HG03139 (cell line): ENCODE measurements around the gene SP110.
A peak's percentile ranks its signal among the peaks of the same experiment; 100 is the strongest.
"Not testable (repeated sequence)": the region's sequence is repeated elsewhere in the genome, so short reads cannot be mapped to it uniquely, and the experiment has no call there.

Experiments
- ATAC-seq: cut with Tn5 transposase; IDR thresholded peaks from one replicate; pipeline ENCODE4 v1.9.1; 2021; ENCODE audit not compliant: unreplicated experiment

Gene SP110

DNA sequence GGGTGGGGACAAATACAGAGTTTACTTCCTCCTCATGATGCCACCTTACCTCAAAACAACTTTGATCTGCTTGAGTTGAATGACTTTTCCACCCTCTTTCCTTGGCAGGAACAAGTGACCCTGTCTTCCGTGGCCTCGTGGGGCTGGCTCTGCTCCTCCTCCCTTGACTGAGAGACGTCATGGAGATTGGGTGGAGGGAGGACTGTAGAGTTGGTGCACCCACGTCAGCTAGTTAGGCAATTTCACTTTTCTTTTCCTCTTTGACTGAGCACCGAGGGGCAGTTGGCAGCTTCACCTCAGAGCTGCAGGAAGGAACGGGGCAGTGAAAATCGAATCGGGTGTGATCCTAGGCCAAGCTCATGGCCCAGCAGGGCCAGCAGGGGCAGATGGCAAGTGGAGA, 5.7 kb upstream of the SP110 start, which contains the start of gene SP140:
SP140 (plus strand) TSS at position 251 of the 400 bp plus-strand sequence; CDS start at position 360, 109 bp downstream.
- ATAC-seq, result peak; percentile 75

DNA sequence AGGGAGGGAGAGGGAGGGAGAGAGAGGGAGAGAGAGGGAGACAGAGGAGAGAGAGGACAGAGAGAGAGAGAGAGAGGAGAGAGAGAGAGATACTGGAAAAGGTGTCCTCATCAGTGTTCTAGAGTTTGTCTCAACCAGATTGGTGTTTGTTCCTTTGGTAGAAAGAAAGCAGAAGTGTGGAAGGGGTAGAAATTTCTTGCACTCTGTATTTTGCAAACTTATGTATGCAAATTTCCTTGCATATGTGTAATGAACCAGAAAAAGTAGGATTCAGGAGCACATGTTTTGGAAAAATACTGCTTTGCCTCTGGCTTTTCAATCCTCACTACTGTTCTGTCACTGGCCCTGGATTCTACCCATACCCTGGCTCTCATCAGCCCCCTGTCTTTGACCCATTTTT, 4.7 kb upstream of the SP110 start:
- ATAC-seq, result no peak

DNA sequence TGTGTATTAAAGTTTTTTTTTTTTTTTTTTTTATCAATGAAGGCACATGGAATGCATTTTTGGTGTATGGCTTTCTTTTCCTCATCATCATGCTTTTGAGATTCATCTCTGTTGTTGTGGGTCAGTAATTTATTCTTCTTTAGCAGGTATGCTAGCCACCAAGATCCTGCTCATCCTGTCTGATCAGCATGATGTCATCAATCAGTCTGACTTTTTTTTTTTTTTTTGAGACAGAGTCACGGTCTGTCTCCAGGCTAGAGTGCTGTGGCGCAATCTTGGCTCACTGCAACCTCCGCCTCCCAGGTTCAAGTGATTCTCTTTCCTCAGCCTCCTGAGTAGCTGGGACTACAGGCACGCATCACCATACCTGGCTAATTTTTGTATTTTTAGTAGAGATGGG, 3.0 kb upstream of the SP110 start:
- ATAC-seq, result not testable (repeated sequence)

DNA sequence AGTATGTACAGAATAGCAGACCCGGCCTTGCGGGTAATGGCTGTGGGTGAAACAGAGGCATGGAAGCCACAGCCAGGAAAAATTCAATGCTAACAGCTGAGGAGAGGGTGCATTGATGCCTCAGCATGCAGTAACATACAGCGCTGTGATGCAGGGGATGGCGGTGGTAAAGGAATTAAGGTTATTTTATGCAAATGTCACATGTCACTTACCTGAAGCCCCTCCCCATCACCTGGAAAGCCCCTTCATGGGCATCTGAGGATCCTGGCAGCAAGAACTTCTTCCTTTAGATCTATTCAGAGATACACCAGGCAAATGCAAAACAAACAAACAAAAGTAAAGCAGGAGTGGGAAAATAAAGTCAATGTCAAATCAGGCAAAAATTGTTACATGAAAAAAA, 1.7 kb upstream of the SP110 start:
- no peak for ATAC-seq

DNA sequence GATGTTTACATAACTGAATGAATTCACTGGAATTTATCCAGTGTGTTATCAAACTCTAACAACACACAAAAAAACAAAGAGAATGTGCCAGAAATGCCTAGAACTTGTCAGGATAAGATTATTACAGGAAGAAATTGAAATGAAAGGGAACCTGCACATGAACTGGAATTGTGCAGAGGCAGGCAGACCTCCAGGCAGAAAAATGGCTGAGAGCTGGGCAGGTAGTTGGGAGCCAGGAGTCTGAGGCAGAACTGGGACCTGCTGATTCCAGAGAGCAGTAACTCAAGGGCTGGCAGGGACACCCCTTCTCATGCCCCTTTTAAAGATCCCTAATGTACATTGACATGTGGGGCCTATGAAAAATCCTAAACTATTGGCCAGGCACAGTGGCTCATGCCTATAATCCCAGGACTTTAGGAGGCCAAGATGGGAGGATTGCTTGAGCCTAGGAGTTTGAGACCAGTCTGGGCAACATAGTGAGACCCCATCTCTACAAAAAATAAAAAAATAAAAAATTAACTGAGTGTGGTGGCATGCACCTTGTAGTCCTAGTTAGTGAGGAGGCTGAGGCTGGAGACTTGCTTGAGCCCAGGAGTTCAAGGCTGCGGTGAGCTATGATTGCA, 674 bp upstream of the SP110 start:
- no peak for ATAC-seq

DNA sequence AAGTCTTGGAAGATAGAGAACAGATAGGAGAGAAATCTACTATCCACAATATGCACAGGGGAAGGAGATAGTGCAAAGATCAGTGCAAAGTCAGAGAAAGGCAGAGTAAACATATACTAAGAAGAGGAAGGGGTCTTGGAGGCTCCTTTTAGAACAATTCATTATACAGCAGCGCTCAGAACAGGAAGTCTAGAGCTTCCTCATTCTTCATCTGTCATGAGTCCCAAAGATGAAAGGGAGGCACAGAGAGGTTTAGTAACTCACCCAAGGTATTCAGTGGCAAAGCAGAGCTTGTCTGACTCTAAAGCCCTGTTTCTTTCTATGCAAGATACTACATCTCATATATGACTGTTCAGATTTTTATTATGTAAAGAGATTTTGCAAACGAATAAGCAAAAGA, 1.4 kb downstream of the SP110 start:
- ATAC-seq, result peak; percentile 36

DNA sequence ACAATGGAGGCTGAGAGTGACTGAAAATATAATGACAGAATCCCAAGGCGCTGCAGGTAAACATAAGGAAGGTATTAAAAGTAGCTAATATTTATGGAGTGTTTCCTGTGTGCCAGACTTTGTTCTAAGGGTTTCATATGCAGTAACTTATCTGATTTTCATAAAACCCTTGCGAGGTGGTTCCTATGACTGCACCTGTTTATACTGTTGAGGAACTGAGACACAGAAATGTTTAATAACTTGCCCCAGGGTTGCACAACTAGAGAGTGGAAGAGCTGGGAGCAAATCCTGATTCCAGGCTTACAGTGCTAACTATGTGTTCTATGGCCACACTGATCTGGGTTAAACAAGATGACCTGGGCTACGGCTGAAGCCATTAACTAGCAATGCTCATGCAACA, 2.4 kb downstream of the SP110 start:
- no peak for ATAC-seq

DNA sequence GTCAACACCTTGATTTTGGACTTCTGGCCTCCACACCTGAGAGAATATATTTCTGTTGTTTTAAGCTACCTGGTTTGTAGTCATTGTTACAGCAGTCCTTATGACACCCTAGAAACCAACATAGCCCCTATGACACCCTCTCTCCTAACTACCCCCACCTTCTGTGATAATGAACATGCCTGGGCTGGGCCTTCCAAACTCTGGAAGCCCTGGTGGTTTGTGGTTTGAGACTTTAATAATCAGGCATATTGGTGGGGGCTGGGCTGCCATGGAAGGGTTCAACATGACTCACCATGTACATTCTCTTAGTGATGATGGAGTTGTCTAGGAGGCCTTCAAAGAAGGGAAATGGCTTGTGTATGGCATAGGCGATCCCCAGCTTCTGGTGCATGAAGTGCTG, 3.3 kb downstream of the SP110 start:
- ATAC-seq, result no peak

DNA sequence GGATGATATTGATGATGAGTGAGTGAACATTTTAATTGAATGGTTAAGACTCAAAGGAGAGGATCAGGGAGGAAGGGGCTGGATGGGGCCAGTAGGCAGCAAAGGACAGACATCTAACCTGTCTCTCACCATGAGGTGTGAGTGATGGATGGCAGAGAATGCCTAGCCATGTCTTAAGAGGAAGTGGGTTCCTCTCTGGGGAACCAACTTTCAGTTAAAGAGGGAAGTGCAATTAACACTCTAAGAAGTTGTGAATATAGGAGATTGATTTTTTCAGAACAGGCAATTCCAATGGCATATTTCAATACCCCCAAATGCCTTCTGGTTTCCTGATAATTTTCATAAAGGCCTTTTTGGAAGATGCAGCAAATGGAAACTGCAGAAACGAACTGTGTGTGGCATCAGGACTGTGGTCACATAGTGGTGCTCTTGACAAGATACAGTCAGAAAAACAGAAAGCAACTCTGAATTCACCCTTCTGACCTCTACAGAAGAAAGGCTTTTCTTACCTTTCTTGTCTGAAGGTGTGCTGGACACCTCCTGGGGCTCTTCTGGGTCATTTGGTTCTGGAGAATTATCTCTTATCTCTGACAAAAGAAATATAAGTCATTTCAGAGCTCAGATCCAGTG, 10.2 kb downstream of the SP110 start:
- no peak for ATAC-seq

DNA sequence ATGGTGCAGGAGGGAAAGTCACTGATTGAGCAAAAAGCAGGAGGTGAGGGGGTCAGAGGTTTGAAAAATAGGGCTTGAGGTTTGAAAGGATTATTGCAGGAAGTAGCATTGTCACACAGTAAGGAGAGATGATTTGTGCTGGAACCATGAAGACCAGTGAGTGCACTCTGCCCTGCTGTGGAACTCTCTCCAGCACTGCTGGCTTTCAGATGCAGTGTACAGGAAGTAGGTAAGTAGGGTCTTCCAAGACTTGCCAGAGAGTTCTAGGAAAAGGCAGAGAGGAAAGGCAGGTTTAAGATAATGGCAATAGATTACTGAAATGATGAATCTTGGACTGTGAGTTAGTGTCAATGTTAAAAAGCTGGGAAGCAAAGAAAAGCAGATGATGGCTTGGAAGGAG, 11.2 kb downstream of the SP110 start:
- ATAC-seq, result no peak

DNA sequence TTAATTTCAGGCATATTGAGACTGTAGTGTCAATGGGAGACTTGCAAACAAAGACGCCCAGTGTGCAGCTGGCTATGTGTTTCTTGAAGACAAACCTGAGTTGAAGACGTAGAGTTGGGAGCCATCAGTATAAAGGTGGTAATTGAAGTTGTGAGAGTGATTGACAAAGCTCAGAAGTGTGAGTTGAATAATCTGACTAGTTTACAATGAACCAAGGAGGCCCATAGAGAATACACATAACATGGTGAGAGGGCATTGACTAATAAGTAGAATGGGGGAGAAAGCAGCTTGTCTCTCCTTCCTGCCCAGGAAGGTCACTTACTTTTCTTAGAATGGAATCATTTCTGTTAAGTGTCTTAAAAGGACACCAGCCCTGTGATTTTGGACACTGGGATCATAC, 14.1 kb downstream of the SP110 start:
- ATAC-seq, result no peak

DNA sequence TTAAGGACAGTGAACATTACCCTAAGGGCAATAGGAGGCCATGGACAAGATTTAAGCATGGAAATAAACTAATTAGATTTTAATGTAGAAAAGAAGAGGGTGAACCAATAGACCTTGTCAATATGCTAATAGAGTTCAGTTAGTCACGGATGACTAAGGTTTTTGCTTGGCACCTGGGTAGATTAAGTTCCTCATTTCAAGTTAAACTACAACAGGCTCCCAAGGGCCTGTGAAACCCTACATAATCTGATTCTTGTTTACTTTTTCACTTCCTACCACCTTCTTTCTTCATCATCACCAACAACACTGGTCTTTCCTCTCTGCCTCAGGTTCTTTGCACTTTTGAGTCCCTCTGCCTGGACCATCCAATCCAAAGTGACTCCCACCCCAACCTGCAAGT, 14.8 kb downstream of the SP110 start:
- peak; percentile 45 for ATAC-seq

DNA sequence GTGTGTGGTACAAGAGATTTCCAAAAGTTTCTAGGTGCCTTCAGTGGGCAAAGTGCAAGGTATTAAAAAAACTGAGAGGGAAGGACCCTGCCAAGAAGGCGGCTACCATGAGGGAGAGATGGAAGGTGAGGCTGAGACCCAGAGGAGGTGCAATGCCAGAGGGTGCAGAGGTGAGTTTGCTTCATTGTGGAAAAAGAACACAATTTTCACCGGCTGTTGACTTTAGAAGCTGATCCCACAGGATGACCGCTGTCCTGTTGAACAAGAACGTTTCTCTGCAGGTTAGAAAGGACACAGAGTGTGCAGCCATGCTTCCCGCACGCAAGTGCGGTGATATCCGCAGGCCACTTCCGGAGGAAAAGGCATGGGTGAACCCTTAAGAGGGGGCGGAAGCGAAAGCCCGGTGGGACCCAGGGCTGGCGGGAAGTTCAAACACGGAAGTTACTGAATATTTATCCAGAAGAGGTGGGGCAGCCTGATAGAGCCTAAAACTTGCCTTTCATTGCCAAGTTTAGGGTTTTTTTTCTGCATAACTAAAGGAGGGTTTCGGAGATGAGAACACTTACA, 16.6 kb downstream of the SP110 start:
- peak; percentile 47 for ATAC-seq

DNA sequence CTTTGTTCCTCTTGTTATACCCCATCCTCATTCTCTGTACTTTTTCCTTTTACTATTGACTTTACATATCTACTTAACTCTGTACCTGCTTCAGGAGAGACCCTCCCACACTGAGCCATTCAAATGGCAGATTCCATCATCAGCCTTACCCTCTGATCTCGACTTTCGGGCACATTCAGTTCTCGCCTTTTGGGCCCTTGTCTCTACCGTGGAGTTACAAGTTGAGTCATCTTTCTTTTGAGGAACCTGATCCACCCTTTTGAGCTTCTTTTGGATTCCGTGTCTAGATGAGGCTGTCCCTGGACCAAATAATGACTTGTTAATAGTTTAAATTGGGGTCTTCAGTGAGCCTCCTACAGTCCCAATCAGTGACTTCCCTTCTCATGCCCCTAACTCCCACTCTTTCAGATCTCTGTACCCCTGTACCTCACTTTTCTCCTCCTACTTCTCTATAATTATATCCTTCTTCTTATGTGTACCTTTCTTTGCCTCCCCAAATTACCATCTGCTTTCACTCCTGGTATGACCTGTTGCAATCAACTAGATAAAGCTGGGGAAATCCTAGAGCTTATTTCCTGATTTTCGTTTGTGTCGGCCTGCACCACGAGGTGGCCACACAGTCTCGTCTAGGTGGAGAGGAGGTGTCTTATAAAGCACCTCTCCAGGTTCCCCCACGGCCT, 17.2 kb downstream of the SP110 start:
- peak; percentile 37 for ATAC-seq

DNA sequence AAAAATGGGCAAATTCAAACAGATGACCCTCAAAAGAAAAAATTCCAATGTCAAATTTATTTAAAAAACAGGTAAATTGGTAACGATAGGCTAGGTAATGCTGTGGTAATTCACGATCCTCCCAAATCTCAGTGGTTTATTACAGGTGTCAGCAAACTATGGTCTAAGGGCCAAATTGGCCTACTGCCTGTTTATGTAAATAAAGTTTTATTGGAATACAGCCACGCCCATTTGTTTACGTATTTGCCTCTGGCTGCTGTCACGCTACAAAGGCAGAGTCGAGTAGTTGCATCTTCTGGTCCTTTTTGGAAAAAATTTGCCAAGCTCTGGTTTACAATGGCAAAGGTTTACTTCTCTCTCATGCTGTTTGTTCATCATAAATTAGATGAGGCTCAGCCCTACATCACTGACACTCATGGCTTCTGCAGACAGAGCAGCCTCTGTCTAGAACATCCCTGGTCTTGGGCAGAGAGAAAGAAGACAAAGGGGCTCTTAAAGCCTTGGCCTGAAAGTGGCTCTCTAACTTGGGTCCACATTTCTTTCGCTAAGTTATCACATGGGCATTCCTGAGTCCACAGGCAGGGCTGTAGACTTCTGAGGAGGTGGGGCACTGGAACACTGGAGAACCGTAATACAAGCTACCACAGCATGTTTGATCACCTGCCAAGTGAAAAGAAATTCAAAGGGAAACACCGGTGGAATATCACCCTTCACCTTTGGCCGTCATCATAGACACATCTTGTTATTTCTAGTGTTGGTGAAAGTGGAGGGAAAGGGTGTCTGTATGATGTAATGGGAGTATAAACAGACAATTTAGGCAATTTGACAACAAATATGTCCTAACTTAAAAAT, 34.8 kb downstream of the SP110 start:
- ATAC-seq, result no peak

DNA sequence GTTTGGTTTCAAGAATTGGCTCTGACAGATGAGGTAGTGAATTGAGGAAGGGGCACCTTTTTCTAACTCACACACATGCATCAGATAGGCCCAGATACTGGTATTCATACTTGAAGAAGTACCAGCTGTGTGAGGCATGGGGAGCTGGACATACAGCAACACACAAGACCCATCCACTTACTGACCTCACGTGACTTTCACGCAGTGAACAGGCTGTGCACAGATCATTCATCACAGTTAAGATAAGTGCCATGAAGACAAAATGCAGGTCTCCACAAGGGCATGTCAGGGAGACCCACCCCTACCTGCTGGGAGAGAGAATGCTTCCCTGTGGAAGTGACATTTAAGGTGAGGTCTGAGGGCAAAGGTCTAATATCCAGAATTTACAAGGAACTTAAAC, 38.6 kb downstream of the SP110 start:
- ATAC-seq, result no peak

DNA sequence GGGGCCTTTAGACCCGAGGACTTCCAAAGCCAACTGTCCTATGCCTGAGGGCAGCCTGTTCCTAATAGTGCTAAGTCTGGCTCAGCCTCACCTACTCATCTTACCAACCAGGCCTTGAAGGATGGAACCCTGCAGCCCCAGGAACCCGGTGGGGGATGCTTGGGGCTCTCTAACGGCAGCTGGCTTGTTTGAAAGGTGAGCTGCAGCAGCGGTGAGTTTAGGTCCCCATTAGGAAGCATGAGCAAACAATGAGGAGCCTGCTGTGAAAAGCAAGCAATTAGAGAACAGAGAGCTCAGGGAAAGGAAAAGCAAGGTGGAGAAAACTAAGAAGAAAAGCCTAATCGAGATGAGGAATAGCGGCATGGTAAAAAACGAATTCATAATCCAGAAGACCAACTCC, 39.9 kb downstream of the SP110 start:
- no peak for ATAC-seq

DNA sequence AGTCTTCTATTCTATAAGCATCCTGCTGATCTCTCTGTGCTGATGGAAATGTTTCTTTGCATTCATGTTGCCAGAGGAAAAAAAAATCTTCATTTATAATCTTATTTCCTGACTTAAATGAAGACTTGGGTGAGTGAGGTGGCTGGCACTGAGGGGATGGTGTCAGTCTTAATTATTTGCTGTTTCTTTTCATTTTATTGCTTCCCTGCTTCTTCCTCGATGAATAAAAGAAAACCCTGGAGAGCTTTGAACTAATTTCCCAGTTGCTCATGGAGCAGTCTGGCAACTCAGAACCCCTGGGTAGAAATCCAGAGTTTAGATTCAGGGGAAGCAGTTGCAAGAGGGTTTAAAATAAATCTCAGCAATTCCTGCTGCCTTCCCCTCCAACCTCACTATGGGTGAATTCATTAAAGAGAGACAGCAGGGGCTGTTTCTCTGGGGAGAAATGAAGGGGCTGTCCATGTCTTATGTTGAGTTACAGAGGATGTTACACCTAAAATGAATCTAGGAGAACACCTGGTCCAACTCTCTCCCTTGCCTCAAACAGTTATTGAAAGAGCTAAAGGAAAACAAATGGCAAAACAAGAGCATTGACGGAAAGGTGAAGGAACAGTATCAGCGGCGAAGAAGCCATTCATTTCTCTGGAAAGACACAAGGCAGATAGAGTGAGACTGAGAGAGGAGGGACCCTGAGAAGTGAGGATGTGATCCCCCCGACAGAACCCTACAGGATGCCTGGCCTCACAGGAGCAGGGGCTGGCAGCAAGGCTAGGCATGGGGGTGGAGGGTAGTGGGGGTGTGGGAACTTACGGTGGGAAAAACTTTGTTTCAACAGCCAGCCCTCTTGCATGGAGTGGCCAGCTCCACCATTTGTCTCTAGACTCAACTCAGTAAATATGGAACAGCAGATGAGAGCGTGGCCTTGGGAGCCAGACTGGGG, 41.0 kb downstream of the SP110 start:
- ATAC-seq, result no peak

DNA sequence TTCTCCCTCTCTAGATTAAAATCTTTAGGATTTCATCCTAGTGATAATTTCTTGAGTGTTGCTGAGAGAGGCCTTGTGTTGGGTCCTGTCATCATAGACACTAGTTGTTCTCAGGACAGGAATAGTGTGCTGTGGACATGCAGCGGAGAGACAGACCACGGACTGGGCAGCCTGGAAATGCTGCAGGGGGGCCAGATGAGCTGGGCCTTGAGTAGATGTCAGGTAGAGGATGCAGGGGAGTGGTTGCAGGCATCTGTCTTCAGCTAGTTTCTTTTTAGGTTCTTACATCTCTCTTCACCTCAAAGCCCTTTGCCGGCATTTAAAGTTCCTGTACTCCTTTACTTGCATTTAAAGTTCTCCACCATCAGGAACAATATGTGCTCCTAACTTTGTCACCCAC, 42.8 kb downstream of the SP110 start:
- ATAC-seq, result no peak

DNA sequence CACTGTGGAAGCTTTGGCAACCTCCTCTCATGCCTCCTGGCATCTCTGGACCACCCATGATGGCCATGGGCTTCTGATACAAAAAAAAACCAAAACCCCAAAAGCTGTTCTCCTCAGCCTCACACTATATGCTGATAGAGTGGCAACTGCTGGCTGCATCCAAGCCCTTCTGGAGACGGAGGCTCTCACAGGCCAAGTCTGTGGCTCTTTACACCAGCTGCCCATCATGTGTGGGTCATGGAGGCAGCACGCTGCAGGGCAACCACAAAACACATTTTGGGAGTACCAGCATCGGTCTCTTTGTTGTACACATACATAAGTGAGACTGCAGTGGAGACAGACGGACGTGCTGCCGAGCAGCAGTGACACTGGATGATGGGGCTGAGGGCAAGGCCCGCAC, 45.3 kb downstream of the SP110 start:
- ATAC-seq, result no peak
